DND-41 (cell line): Measurements from ENCODE around the gene KLF11.

Experiments used
- EZH2 ChIP-seq: IDR thresholded peaks from 3 replicates; pipeline ENCODE4 v1.6.1; 2012; ENCODE audit warnings: borderline replicate concordance, low read depth, mild to moderate bottlenecking, moderate library complexity, low read length, inconsistent platforms; ENCODE audit not compliant: severe bottlenecking
- TF ChIP-seq, protein P1 (sequence below): IDR thresholded peaks from 2 replicates; pipeline ENCODE4 v1.5.1; 2012; ENCODE audit warnings: borderline replicate concordance, low read length, moderate library complexity, mild to moderate bottlenecking; ENCODE audit not compliant: poor library complexity, severe bottlenecking; ENCODE audit errors: extremely low read depth

DNA sequence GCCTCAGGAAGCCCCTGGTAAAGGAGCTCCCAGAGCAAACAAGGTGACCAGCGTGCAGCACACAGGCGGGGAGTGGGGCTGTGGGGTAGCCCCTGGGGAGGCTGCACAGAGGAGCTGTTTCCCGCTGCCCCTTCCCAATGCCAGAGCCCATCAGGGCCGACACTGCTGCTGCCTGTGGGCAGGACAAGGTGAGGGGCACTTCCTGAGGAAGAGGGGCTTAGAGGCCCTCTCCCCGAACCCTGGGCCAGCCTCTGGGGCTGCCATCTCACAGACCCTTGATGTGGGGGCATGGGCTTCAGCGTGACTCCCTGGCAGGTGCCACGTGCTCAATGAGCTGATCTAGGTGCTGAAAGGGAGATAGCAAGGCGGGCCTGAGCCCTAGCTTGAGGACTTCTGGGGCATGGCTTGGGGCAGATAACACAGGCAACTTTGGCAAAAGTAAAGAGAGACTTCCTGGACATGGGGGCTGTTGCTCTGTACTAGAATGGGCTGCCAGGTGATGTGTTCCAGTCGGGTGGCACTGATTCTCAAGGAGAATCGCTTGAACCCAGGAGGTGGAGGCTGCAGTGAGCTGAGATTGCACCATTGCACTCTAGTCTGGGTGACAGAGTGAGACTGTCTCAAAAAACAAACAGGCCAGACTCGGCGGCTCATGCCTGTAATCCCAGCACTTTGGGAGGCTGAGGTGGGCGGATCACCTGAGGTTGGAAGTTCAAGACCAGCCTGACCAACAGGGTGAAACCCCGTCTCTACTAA, 9.9 kb upstream of the KLF11 start:
- TF ChIP-seq, protein P1, sequence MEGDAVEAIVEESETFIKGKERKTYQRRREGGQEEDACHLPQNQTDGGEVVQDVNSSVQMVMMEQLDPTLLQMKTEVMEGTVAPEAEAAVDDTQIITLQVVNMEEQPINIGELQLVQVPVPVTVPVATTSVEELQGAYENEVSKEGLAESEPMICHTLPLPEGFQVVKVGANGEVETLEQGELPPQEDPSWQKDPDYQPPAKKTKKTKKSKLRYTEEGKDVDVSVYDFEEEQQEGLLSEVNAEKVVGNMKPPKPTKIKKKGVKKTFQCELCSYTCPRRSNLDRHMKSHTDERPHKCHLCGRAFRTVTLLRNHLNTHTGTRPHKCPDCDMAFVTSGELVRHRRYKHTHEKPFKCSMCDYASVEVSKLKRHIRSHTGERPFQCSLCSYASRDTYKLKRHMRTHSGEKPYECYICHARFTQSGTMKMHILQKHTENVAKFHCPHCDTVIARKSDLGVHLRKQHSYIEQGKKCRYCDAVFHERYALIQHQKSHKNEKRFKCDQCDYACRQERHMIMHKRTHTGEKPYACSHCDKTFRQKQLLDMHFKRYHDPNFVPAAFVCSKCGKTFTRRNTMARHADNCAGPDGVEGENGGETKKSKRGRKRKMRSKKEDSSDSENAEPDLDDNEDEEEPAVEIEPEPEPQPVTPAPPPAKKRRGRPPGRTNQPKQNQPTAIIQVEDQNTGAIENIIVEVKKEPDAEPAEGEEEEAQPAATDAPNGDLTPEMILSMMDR = no peak
- TF ChIP-seq EZH2 = no peak
